Hepatocyte (in vitro differentiated cells): ENCODE measurements around the gene LAMP1. TPM values are rescaled to one million over a fixed set of nuclear protein-coding genes. Genes with fewer than 3 reads are reported as not detected.
A peak's percentile ranks its signal among the peaks of the same experiment; 100 is the strongest.

ENCODE experiments used
- DNase-seq: peaks from one replicate; pipeline ENCODE4 v3.0.0-alpha.2; 2016; ENCODE audit warnings: low spot score
- H2AFZ ChIP-seq: fragments of 200-600 bp; sonication (generic); 2 replicates; pipeline ENCODE4 v1.6.0; 2016; ENCODE audit warnings: antibody characterized with exemption, mild to moderate bottlenecking
- H3K27ac ChIP-seq: fragments of 200-600 bp; sonication (generic); 2 replicates; pipeline ENCODE4 v1.5.1; 2016; ENCODE audit warnings: mild to moderate bottlenecking
- H3K27me3 ChIP-seq: fragments of 200-600 bp; sonication (generic); 2 replicates; pipeline ENCODE4 v1.6.1; 2016
- H3K36me3 ChIP-seq: fragments of 200-600 bp; sonication (generic); replicated peaks from 2 replicates; pipeline ENCODE4 v1.5.1; 2016; ENCODE audit warnings: low read depth; ENCODE audit not compliant: insufficient read depth
- H3K4me1 ChIP-seq: fragments of 200-600 bp; sonication (generic); 2 replicates; pipeline ENCODE4 v1.5.1; 2016; ENCODE audit warnings: mild to moderate bottlenecking, moderate library complexity; ENCODE audit not compliant: insufficient read depth
- H3K4me2 ChIP-seq: fragments of 200-600 bp; sonication (generic); 2 replicates; pipeline ENCODE4 v1.6.0; 2016
- H3K4me3 ChIP-seq: fragments of 200-600 bp; sonication (generic); 2 replicates; pipeline ENCODE4 v1.5.1; 2016; ENCODE audit warnings: mild to moderate bottlenecking
- H3K79me2 ChIP-seq: fragments of 200-600 bp; sonication (generic); 2 replicates; pipeline ENCODE4 v1.6.0; 2017; ENCODE audit warnings: mild to moderate bottlenecking
- H3K9me2 ChIP-seq: fragments of 200-600 bp; sonication (generic); replicated peaks from 2 replicates; pipeline ENCODE4 v1.6.0; 2017; ENCODE audit warnings: mild to moderate bottlenecking; ENCODE audit not compliant: insufficient read depth
- H3K9me3 ChIP-seq: fragments of 200-600 bp; sonication (generic); 2 replicates; pipeline ENCODE4 v1.5.1; 2016; ENCODE audit warnings: low read depth, mild to moderate bottlenecking
- H4K20me1 ChIP-seq: fragments of 200-600 bp; sonication (generic); 2 replicates; pipeline ENCODE4 v1.6.0; 2016; ENCODE audit warnings: mild to moderate bottlenecking; ENCODE audit not compliant: insufficient read depth, poor library complexity, severe bottlenecking
- CTCF ChIP-seq: fragments of 200-600 bp; sonication (generic); IDR thresholded peaks from 2 replicates; pipeline ENCODE4 v1.5.1; 2016; ENCODE audit warnings: antibody characterized with exemption, mild to moderate bottlenecking; ENCODE audit not compliant: poor library complexity
- EZH2 ChIP-seq: fragments of 200-600 bp; sonication (generic); IDR thresholded peaks from 2 replicates; pipeline ENCODE4 v1.6.1; 2016; ENCODE audit warnings: antibody characterized with exemption, mild to moderate bottlenecking, borderline replicate concordance
- EZH2phosphoT487 ChIP-seq: fragments of 200-600 bp; sonication (generic); IDR thresholded peaks from one replicate; pipeline ENCODE4 v1.6.1; 2018; ENCODE audit warnings: antibody characterized with exemption, mild to moderate bottlenecking, low read depth, moderate library complexity; ENCODE audit not compliant: unreplicated experiment, severe bottlenecking
- WGBS: methylation state at CpG from one replicate; pipeline ENCODE4 v1.1.6; 2016; ENCODE audit warnings: low lambda C conversion rate; ENCODE audit errors: missing lambda C conversion rate; 5-methylcytosine and 5-hydroxymethylcytosine counted together
- polyA plus RNA-seq: library from polyadenylated mRNA; unstranded; fragments of >200 nt; fragmentation: Nextera tagmentation; extraction: Ambion mirVana; gene quantifications from 2 replicates; pipeline ENCODE4 v1.2.1, GENCODE V29; 2016
- total RNA-seq: library from RNA; depleted of rRNA; stranded (reverse); fragments of >200 nt; gene quantifications from 2 replicates; pipeline ENCODE4 v1.2.3, GENCODE V29; 2014

The LAMP1 gene
- total and polyA plus RNA-seq, 2 experiments from 2014 or later: 190 to 233 TPM

- H3K36me3 ChIP-seq: no peaks in the 10 kb centered on the region
- no peak overlapping the region for H3K27ac ChIP-seq
- peaks cover 15% of the 10 kb centered on the region for H3K4me1 ChIP-seq
- TF ChIP-seq EZH2 (no peak), EZH2phosphoT487 (no peak), CTCF (no peak)
- no peak overlapping the region for H3K4me2 ChIP-seq
- peaks cover under 1% of the 10 kb centered on the region for H3K27me3 ChIP-seq
- no peak for DNase-seq
- H3K4me3 ChIP-seq: no peak overlapping the region
- peaks cover 18% of the 10 kb centered on the region for H4K20me1 ChIP-seq
- peaks cover 41% of the 10 kb centered on the region for H3K79me2 ChIP-seq
- 95% methylated on average over 6 of the region's 6 CpGs for WGBS
- H3K9me2 ChIP-seq: no peaks in the 10 kb centered on the region
- H2AFZ ChIP-seq: no peak overlapping the region
- H3K9me3 ChIP-seq: no peaks in the 10 kb centered on the region
Observed at GRCh38 chr13:113295776-113296175, 1.3 kb upstream of the LAMP1 start.

GRCh38 chr13:113297370-113298042, 467 bp downstream of the LAMP1 start:
- Histone ChIP-seq H3K4me3 (peak overlapping the region; percentile 93), H3K79me2 (peaks cover 56% of the 10 kb centered on the region), H3K9me2 (no peaks in the 10 kb centered on the region), H3K27me3 (no peaks in the 10 kb centered on the region), H3K9me3 (no peaks in the 10 kb centered on the region), H3K36me3 (no peaks in the 10 kb centered on the region), H4K20me1 (peaks cover 30% of the 10 kb centered on the region), H3K27ac (peak overlapping the region; percentile 83), H3K4me2 (peak overlapping the region; percentile 89), H2AFZ (peak overlapping the region; percentile 2), H3K4me1 (peaks cover 15% of the 10 kb centered on the region)
- TF ChIP-seq CTCF: no peak
- TF ChIP-seq EZH2: no peak
- TF ChIP-seq EZH2phosphoT487: no peak
- peak; percentile 34 for DNase-seq
- 1% methylated on average over 53 of the region's 58 CpGs for WGBS

GRCh38 chr13:113298043-113298945, 1.3 kb downstream of the LAMP1 start:
- peaks cover 64% of the 10 kb centered on the region for H3K79me2 ChIP-seq
- H3K9me2 ChIP-seq: no peaks in the 10 kb centered on the region
- peak overlapping the region; percentile 2 for H2AFZ ChIP-seq
- peak overlapping the region; percentile 93 for H3K4me3 ChIP-seq
- H3K27me3 ChIP-seq: no peaks in the 10 kb centered on the region
- H3K36me3 ChIP-seq: no peaks in the 10 kb centered on the region
- no peak for TF ChIP-seq CTCF
- TF ChIP-seq EZH2: no peak
- no peak for TF ChIP-seq EZH2phosphoT487
- peaks cover 15% of the 10 kb centered on the region for H3K4me1 ChIP-seq
- no peaks in the 10 kb centered on the region for H3K9me3 ChIP-seq
- H4K20me1 ChIP-seq: peaks cover 36% of the 10 kb centered on the region
- H3K27ac ChIP-seq: peak overlapping the region; percentile 83
- peak overlapping the region; percentile 89 for H3K4me2 ChIP-seq
- no peak for DNase-seq
- WGBS: 39% methylated on average over 19 of the region's 19 CpGs
